GM12891 (cell line): ENCODE measurements around the gene ANKK1.

Source experiments
- DNase-seq: peaks from one replicate; pipeline ENCODE4 v3.0.0; 2011; ENCODE audit warnings: low spot score; ENCODE audit not compliant: insufficient read length
- FAIRE-seq: peaks from 2 replicates; lab custom pipeline; 2011; peaks lifted over from hg19 to GRCh38; lab: Jason Lieb, UNC
- PAX5 ChIP-seq: IDR thresholded peaks from 2 replicates; pipeline ENCODE4 v1.6.1; 2011; ENCODE audit warnings: low read length, moderate library complexity, mild to moderate bottlenecking; ENCODE audit not compliant: insufficient read depth, severe bottlenecking
- POLR2A ChIP-seq: IDR thresholded peaks from 2 replicates; pipeline ENCODE4 v1.6.1; 2011; ENCODE audit warnings: low read depth, low read length, control low read depth
- POLR2AphosphoS5 ChIP-seq: IDR thresholded peaks from 2 replicates; pipeline ENCODE4 v1.6.1; 2011; ENCODE audit warnings: low read depth, low read length, control low read depth
- POU2F2 ChIP-seq: IDR thresholded peaks from 2 replicates; pipeline ENCODE4 v1.6.1; 2011; ENCODE audit warnings: low read depth, mild to moderate bottlenecking, control low read depth, low read length, moderate library complexity
- SPI1 ChIP-seq: IDR thresholded peaks from 2 replicates; pipeline ENCODE4 v1.6.1; 2011; ENCODE audit warnings: low read depth, low read length, control low read depth
- TAF1 ChIP-seq: IDR thresholded peaks from 2 replicates; pipeline ENCODE4 v1.6.1; 2011; ENCODE audit warnings: low read depth, low read length, control low read depth

ANKK1 gene

DNA sequence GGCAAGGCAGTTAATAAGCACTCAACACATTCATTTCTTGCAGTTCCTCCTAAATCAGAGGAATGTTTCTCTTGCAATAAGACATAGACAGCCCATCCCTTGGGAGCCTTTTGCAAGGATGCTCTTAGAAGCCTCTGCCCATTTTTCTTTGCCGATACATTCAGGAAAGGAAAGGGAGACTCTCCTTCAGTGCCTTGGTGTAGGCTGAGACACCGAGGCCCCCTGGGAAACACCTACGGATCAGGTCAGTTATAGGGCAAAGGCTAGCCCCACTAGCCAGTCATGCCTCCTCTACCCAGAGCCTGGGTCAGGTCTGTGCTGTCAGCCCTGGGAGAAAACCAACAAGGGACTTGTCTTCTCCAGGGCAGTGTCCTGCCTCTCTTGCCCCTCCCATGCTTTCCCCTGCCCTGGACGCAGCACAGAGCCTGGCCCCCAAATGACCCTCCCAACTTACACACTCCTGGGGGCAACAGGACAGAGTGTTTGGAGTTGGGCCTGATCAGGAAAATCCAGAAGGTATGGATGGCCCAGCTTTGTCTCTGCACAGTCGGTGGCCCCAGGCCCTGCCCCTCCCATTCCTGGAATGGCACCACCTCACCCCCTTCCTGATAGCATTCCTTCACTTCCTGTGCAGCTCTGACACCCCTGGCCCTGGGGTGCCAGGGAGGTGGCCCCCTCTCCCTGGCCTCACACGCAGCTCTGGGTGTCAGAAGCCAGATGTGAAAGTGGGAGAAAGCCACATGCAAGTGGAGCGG lies 18.3 kb downstream of the ANKK1 start:
- TF ChIP-seq PAX5 (no peak), POLR2AphosphoS5 (no peak), SPI1 (no peak), TAF1 (no peak), POLR2A (no peak), POU2F2 (no peak)
- no peak for DNase-seq
- FAIRE-seq = no peak

DNA sequence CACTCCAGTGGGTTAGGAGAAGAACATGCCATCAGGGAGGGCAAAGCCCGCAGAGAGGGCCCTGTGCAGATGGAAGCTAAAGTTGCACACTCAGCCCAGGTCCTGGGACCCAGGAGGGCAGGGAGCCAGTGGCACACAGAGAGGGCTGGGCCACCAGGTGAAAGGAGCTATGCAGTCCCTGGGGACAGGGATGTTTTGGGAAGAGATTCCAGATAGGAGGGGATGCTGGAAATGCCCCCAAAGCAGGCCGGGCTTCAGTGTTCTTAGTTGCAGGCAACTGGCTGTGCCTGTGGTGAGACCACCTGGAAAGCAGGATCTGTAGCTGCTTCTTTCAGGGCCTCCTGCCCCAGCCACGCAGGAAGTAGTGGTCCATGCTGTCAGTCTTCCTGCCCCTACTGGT lies 19.6 kb downstream of the ANKK1 start:
- DNase-seq = no peak
- no peak for TF ChIP-seq POU2F2
- TF ChIP-seq SPI1 = no peak
- TF ChIP-seq POLR2A = no peak
- no peak for TF ChIP-seq POLR2AphosphoS5
- TF ChIP-seq PAX5 = no peak
- TF ChIP-seq TAF1 = no peak
- no peak for FAIRE-seq

GRCh38 chr11:113408206-113408605 lies 20.6 kb downstream of the ANKK1 start:
- TF ChIP-seq PAX5 = no peak
- TF ChIP-seq TAF1 = no peak
- TF ChIP-seq POLR2A = no peak
- TF ChIP-seq SPI1 = no peak
- FAIRE-seq (no peak), DNase-seq (no peak)

GRCh38 chr11:113408887-113409286 lies 21.3 kb downstream of the ANKK1 start:
- TF ChIP-seq SPI1 (no peak), POLR2A (no peak), POU2F2 (no peak), POLR2AphosphoS5 (no peak), TAF1 (no peak), PAX5 (no peak)
- DNase-seq (no peak), FAIRE-seq (no peak)

DNA sequence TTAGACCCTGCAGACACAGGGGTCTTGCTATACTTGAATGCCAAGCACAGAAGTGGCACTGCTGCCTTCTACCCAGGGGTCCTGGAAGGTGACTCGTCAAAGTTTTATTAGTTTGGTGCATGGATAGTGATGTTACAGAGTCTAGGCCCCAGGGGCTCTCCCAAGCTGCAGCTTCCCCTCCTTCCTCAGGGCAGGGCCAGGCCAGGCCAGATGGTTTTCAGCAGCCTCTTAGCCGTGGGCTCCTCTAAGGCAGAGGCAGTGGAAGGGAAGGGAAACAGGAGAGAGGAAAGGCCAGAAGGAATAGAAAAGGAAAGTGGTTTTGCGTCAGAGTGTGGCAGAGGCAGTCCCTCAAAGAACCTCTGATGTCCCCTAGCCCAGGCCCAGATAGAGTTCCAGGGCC lies 21.9 kb downstream of the ANKK1 start:
- FAIRE-seq (no peak), DNase-seq (no peak)
- no peak for TF ChIP-seq PAX5
- TF ChIP-seq POLR2AphosphoS5 = no peak
- TF ChIP-seq POU2F2 = no peak
- no peak for TF ChIP-seq SPI1
- TF ChIP-seq TAF1 = no peak
- TF ChIP-seq POLR2A = no peak

GRCh38 chr11:113410414-113411135 lies 23.0 kb downstream of the ANKK1 start:
- DNase-seq = no peak
- no peak for FAIRE-seq

DNA sequence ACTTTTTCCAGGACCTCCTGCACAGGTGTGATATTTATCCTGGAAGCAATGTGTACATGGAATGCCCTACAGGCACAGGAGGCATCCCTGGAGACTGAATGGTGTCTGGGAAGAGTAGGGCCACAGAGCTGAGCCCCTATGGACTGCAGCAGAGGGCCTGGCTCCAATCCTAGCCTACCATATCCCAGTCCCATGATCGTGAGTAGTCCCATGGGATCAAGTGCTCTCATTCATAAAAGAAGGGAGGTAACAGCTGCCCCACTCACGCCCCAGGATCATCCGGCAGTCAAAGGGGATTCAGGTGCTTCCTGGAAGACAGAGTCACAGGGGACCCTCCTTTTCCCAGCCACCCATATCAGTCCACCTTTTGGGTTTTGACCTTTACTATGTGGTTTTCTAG lies 24.0 kb downstream of the ANKK1 start:
- TF ChIP-seq TAF1 = no peak
- no peak for TF ChIP-seq SPI1
- TF ChIP-seq POLR2AphosphoS5 = no peak
- TF ChIP-seq POLR2A = no peak
- TF ChIP-seq PAX5 = no peak
- TF ChIP-seq POU2F2 = no peak
- DNase-seq (no peak), FAIRE-seq (no peak)

More at GRCh38 chr11:113410414-113411135, 23.0 kb downstream of the ANKK1 start:
- no peak for TF ChIP-seq POU2F2
- no peak for TF ChIP-seq TAF1
- TF ChIP-seq POLR2AphosphoS5 = no peak
- no peak for TF ChIP-seq POLR2A

- TF ChIP-seq POLR2AphosphoS5 (no peak), POU2F2 (no peak), PAX5 (no peak), POLR2A (no peak), TAF1 (no peak), SPI1 (no peak)
- no peak for DNase-seq
- FAIRE-seq = no peak
Measured at GRCh38 chr11:113412675-113413074, 25.1 kb downstream of the ANKK1 start.

GRCh38 chr11:113415343-113415742 lies 27.8 kb downstream of the ANKK1 start:
- TF ChIP-seq SPI1 (no peak), POU2F2 (no peak), TAF1 (no peak), POLR2AphosphoS5 (no peak), PAX5 (no peak), POLR2A (no peak)
- FAIRE-seq (no peak), DNase-seq (no peak)

DNA sequence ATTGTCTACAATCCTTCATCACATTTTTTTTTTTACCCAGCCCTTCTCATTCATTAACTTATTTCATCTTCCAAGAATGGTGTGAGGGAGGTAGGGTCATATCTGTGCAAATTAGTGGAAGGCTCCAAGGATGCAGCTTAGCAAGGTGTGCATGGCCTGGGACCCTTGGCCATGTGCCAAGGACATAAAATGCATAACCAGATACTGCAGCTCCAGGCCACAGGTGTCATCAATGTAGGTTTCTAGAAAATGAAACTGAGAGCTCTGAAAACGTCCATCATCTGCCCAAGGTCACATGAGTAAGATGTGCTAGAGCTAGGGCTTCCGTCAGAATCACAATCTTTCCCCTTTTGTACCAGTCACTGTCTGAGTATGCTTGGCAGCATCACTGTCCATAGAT lies 29.8 kb downstream of the ANKK1 start:
- DNase-seq (no peak), FAIRE-seq (no peak)
- TF ChIP-seq PAX5 = no peak
- TF ChIP-seq TAF1 = no peak
- TF ChIP-seq POLR2A = no peak
- TF ChIP-seq SPI1 = no peak
- no peak for TF ChIP-seq POLR2AphosphoS5
- TF ChIP-seq POU2F2 = no peak
